IMR-90 (cell line): Measurements from ENCODE around the gene BCO2. TPM values are rescaled to one million over a fixed set of nuclear protein-coding genes. Genes with fewer than 3 reads are reported as not detected.

Experiments
- ATAC-seq: fragments of 200-7000 bp; cut with Tn5 transposase; 2 replicates; pipeline ENCODE4 v1.9.1; 2020; ENCODE audit warnings: low read depth, mild to moderate bottlenecking, moderate library complexity
- BruUV-seq: library from RNA; stranded (reverse); fragments of 400-500 nt; replicated peaks from 2 replicates; lab custom pipeline; 2021; lab: Mats Ljungman, UMichigan
- CTCF ChIA-PET: fragments of 300-600 bp; formaldehyde crosslinking; extraction: SDS; loops from one replicate; lab custom pipeline; 2021; ENCODE audit warnings: antibody characterized with exemption; lab: Yijun Ruan, JAX
- POLR2A ChIA-PET: fragments of 300-600 bp; sonication (Branson Sonifier 250); formaldehyde crosslinking; loops from one replicate; lab custom pipeline; 2022; ENCODE audit warnings: antibody characterized with exemption; ENCODE audit not compliant: unreplicated experiment; lab: Charles Lee
- DNase-seq: peaks from one replicate; pipeline ENCODE4 v3.0.0; 2013
- H2AFZ ChIP-seq: replicated peaks from 2 replicates; pipeline ENCODE3; 2013; ENCODE audit warnings: low read length, mild to moderate bottlenecking; ENCODE audit not compliant: poor library complexity
- H2AK5ac ChIP-seq: 2 replicates; pipeline ENCODE4 v1.6.1; 2013; ENCODE audit warnings: low read depth, low read length, inconsistent platforms
- H2AK9ac ChIP-seq: replicated peaks from 2 replicates; pipeline ENCODE3; 2013; ENCODE audit warnings: mild to moderate bottlenecking, low read depth, low read length, moderate library complexity; ENCODE audit not compliant: poor library complexity
- H2BK120ac ChIP-seq: 2 replicates; pipeline ENCODE4 v1.6.1; 2013; ENCODE audit warnings: low read depth, low read length, inconsistent platforms
- H2BK15ac ChIP-seq: 3 replicates; pipeline ENCODE4 v1.6.1; 2013; ENCODE audit warnings: low read depth, low read length, inconsistent platforms
- H2BK20ac ChIP-seq: 2 replicates; pipeline ENCODE4 v1.6.1; 2013; ENCODE audit warnings: low read depth, mild to moderate bottlenecking, inconsistent platforms, low read length, moderate library complexity
- H2BK5ac ChIP-seq: 2 replicates; pipeline ENCODE4 v1.6.1; 2013; ENCODE audit warnings: mild to moderate bottlenecking, low read depth, low read length, inconsistent platforms; ENCODE audit not compliant: poor library complexity, severe bottlenecking
- H3K14ac ChIP-seq: replicated peaks from 2 replicates; pipeline ENCODE4 v1.6.1; 2013; ENCODE audit warnings: low read depth, low read length, inconsistent platforms
- H3K18ac ChIP-seq: 2 replicates; pipeline ENCODE4 v1.6.1; 2013; ENCODE audit warnings: low read depth, low read length, control low read depth
- H3K23ac ChIP-seq: 2 replicates; pipeline ENCODE4 v1.6.1; 2013; ENCODE audit warnings: low read depth, low read length, inconsistent platforms
- H3K27ac ChIP-seq: 2 replicates; pipeline ENCODE4 v1.5.1; 2013; ENCODE audit warnings: mild to moderate bottlenecking, control low read depth, low read length; ENCODE audit not compliant: insufficient read depth
- H3K27me3 ChIP-seq: 2 replicates; pipeline ENCODE4 v1.6.1; 2013; ENCODE audit warnings: low read length; ENCODE audit not compliant: control insufficient read depth, insufficient read depth
- H3K36me3 ChIP-seq: 2 replicates; pipeline ENCODE4 v1.6.1; 2013; ENCODE audit warnings: low read length, mixed read lengths; ENCODE audit not compliant: control insufficient read depth, insufficient read depth
- H3K4ac ChIP-seq: 2 replicates; pipeline ENCODE4 v1.6.1; 2013; ENCODE audit warnings: low read depth, low read length, inconsistent platforms
- H3K4me1 ChIP-seq: 2 replicates; pipeline ENCODE4 v1.6.1; 2013; ENCODE audit warnings: low read length, mixed read lengths; ENCODE audit not compliant: control insufficient read depth, insufficient read depth
- H3K4me2 ChIP-seq: 2 replicates; pipeline ENCODE4 v1.6.1; 2013; ENCODE audit warnings: low read depth, mild to moderate bottlenecking, control low read depth, low read length, moderate library complexity
- H3K4me3 ChIP-seq: 2 replicates; pipeline ENCODE4 v1.5.1; 2013; ENCODE audit warnings: low read depth, mild to moderate bottlenecking, control low read depth, low read length, moderate library complexity; ENCODE audit not compliant: insufficient read depth
- H3K56ac ChIP-seq: 2 replicates; pipeline ENCODE4 v1.6.1; 2013; ENCODE audit warnings: low read length, inconsistent platforms; ENCODE audit not compliant: insufficient read depth; ENCODE audit errors: extremely low read depth
- H3K79me1 ChIP-seq, 2 experiments: 2 replicates each; pipeline ENCODE4 v1.6.1; 2013; ENCODE audit warnings: low read length in 2 of 2, inconsistent platforms in 1 of 2, low read depth in 1 of 2
- H3K9ac ChIP-seq: 2 replicates; pipeline ENCODE4 v1.6.1; 2013; ENCODE audit warnings: low read depth, low read length, control low read depth
- H3K9me1 ChIP-seq: 2 replicates; pipeline ENCODE4 v1.6.1; 2013; ENCODE audit warnings: low read length, inconsistent platforms; ENCODE audit not compliant: insufficient read depth
- H3K9me3 ChIP-seq: 2 replicates; pipeline ENCODE4 v1.6.1; 2013; ENCODE audit warnings: low read length; ENCODE audit not compliant: control insufficient read depth, insufficient read depth
- H4K20me1 ChIP-seq: 2 replicates; pipeline ENCODE4 v1.6.1; 2013; ENCODE audit warnings: low read length, inconsistent platforms; ENCODE audit not compliant: insufficient read depth
- H4K5ac ChIP-seq: 2 replicates; pipeline ENCODE4 v1.6.1; 2013; ENCODE audit warnings: mild to moderate bottlenecking, low read depth, low read length, control low read depth
- H4K8ac ChIP-seq, 2 experiments: 2 replicates each; pipeline ENCODE4 v1.6.1; 2013; ENCODE audit warnings: low read depth in 2 of 2, low read length in 2 of 2, control low read depth in 1 of 2, inconsistent platforms in 1 of 2
- H4K91ac ChIP-seq: 2 replicates; pipeline ENCODE4 v1.6.1; 2013; ENCODE audit warnings: low read depth, low read length, inconsistent platforms; ENCODE audit not compliant: insufficient read depth
- CEBPB ChIP-seq: IDR thresholded peaks from 2 replicates; pipeline ENCODE4 v1.6.1; 2012; ENCODE audit warnings: low read depth, low read length, improper control_type of control experiment
- CTCF ChIP-seq: conservative IDR thresholded peaks from 2 replicates; pipeline ENCODE4 v1.5.1; 2012; ENCODE audit warnings: mild to moderate bottlenecking, low read depth, low read length, improper control_type of control experiment
- FOS ChIP-seq: fragments of 150-350 bp; IDR thresholded peaks from 2 replicates; pipeline ENCODE4 v1.6.1; 2016; ENCODE audit warnings: low read depth, low read length
- MAZ ChIP-seq: IDR thresholded peaks from 2 replicates; pipeline ENCODE4 v1.6.1; 2012; ENCODE audit warnings: low read depth, mild to moderate bottlenecking, low read length, improper control_type of control experiment, moderate library complexity, borderline replicate concordance
- MXI1 ChIP-seq: IDR thresholded peaks from 2 replicates; pipeline ENCODE4 v1.6.1; 2012; ENCODE audit warnings: low read depth, mild to moderate bottlenecking, low read length, moderate library complexity, borderline replicate concordance
- dilution Hi-C: fragments of 300-500 bp; cut with HindIII; formaldehyde crosslinking; loops from one replicate; pipeline ENCODE4 v1.14.3; 2018; ENCODE audit warnings: low sequenced_read_pairs; ENCODE audit not compliant: unreplicated experiment
- in situ Hi-C: fragments of 300-500 bp; cut with MboI; formaldehyde crosslinking; loops from 3 replicates; pipeline ENCODE4 v1.14.3; 2019; ENCODE audit warnings: low sequenced_read_pairs, inconsistent platforms, mixed read lengths
- intact Hi-C: fragments of 100-400 bp; cut with micrococcal nuclease; formaldehyde crosslinking; loops from 2 replicates; pipeline ENCODE4 v1.10.0; 2022
- polyA plus RNA-seq, 3 experiments: library from polyadenylated mRNA; depleted of rRNA; stranded (reverse); fragments of >200 nt; gene quantifications; 2 replicates each; pipeline ENCODE4 v1.2.3, GENCODE V29; 2012; ENCODE audit warnings: low replicate concordance in 1 of 3
- total RNA-seq: library from RNA; depleted of rRNA; stranded (reverse); fragments of >200 nt; gene quantifications from 2 replicates; pipeline ENCODE4 v1.2.3, GENCODE V29; 2012
- TF ChIP-seq, protein P1 (sequence below): fragments of 150-350 bp; IDR thresholded peaks from 2 replicates; pipeline ENCODE4 v1.6.1; 2016; ENCODE audit warnings: low read depth, mild to moderate bottlenecking, low read length, moderate library complexity, borderline replicate concordance

Gene BCO2
- total and polyA plus RNA-seq, 2 of the 4 experiments (the other 2 are of a cell fraction): 0.18 to 0.68 TPM

GRCh38 chr11:112185883-112186282 is 10.6 kb downstream of the BCO2 start:
- Histone ChIP-seq H3K18ac (no peak overlapping the region), H3K9me3 (no peaks in the 10 kb centered on the region), H3K9ac (no peak overlapping the region), H2AK5ac (no peak overlapping the region), H3K14ac (no peak overlapping the region), H3K4me2 (no peak overlapping the region), H3K79me1 (no peaks in the 10 kb centered on the region), H2AFZ (no peak overlapping the region), H3K36me3 (no peaks in the 10 kb centered on the region), H2BK20ac (no peak overlapping the region), H2AK9ac (no peak overlapping the region), H2BK15ac (no peak overlapping the region), H4K8ac (no peak overlapping the region), H3K4ac (no peak overlapping the region), H3K4me3 (no peak overlapping the region), H3K9me1 (no peaks in the 10 kb centered on the region), H4K5ac (no peak overlapping the region), H3K27me3 (no peaks in the 10 kb centered on the region), H3K23ac (no peak overlapping the region), H3K56ac (no peak overlapping the region), H4K91ac (no peak overlapping the region), H2BK5ac (no peak overlapping the region), H4K20me1 (no peaks in the 10 kb centered on the region), H3K27ac (no peak overlapping the region), H2BK120ac (no peak overlapping the region), H3K4me1 (peaks cover 3% of the 10 kb centered on the region; the same call in 1 of the 2 replicates)
- intact Hi-C loops: no loop called here
- ChIA-PET CTCF (no interaction called here), POLR2A (interaction anchor here (0.6 kb wide), 1 partner anchor 711 kb away, joined by 14 read pairs; no protein-coding TSS in a partner anchor)
- no TSS peak for BruUV-seq
- dilution Hi-C loops: no loop called here
- no peak for TF ChIP-seq CTCF
- TF ChIP-seq CEBPB: no peak
- TF ChIP-seq MXI1: no peak
- no peak for TF ChIP-seq FOS
- TF ChIP-seq MAZ: no peak
- TF ChIP-seq, protein P1, sequence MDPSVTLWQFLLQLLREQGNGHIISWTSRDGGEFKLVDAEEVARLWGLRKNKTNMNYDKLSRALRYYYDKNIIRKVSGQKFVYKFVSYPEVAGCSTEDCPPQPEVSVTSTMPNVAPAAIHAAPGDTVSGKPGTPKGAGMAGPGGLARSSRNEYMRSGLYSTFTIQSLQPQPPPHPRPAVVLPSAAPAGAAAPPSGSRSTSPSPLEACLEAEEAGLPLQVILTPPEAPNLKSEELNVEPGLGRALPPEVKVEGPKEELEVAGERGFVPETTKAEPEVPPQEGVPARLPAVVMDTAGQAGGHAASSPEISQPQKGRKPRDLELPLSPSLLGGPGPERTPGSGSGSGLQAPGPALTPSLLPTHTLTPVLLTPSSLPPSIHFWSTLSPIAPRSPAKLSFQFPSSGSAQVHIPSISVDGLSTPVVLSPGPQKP: no peak
- DNase-seq (no peak), ATAC-seq (peak; percentile 46)
- in situ Hi-C loops: no loop called here
